H1 (cell line): ENCODE measurements around the gene AVPI1. TPM values are rescaled to one million over a fixed set of nuclear protein-coding genes. Genes with fewer than 3 reads are reported as not detected.

Source experiments
- CTCF ChIA-PET: fragments of 300-600 bp; sonication (Branson Sonifier 250); formaldehyde crosslinking; loops from one replicate; lab custom pipeline; 2021; ENCODE audit not compliant: partially characterized antibody; lab: Charles Lee
- POLR2A ChIA-PET: fragments of 300-600 bp; sonication (Branson Sonifier 250); formaldehyde crosslinking; loops from one replicate; lab custom pipeline; 2021; ENCODE audit warnings: inconsistent platforms; ENCODE audit not compliant: partially characterized antibody; lab: Charles Lee
- DNase-seq, 2 experiments: peaks; one replicate each; pipeline versions ENCODE4 v3.0.0 to v3.0.0-alpha.2; 2010 to 2022; ENCODE audit warnings: low spot score in 2 of 2, low read depth in 1 of 2, mixed read lengths in 1 of 2
- FAIRE-seq: peaks from 2 replicates; lab custom pipeline; 2011; peaks lifted over from hg19 to GRCh38; lab: Jason Lieb, UNC
- H2AFZ ChIP-seq: 2 replicates; pipeline ENCODE4 v1.8.1; 2012; ENCODE audit warnings: low read length, inconsistent platforms
- H2AK5ac ChIP-seq: 2 replicates; pipeline ENCODE4 v1.6.1; 2013; ENCODE audit warnings: low read depth, low read length
- H2BK120ac ChIP-seq: replicated peaks from 2 replicates; pipeline ENCODE3; 2013; ENCODE audit warnings: low read depth, low read length, inconsistent platforms
- H2BK12ac ChIP-seq: 2 replicates; pipeline ENCODE4 v1.6.1; 2013; ENCODE audit warnings: low read depth, low read length
- H2BK15ac ChIP-seq: 2 replicates; pipeline ENCODE4 v1.6.1; 2013; ENCODE audit warnings: low read length
- H2BK20ac ChIP-seq: 2 replicates; pipeline ENCODE4 v1.6.1; 2013; ENCODE audit warnings: low read length
- H2BK5ac ChIP-seq: 2 replicates; pipeline ENCODE4 v1.6.1; 2013; ENCODE audit warnings: low read depth, low read length
- H3K14ac ChIP-seq: 2 replicates; pipeline ENCODE4 v1.6.1; 2013; ENCODE audit warnings: inconsistent platforms; ENCODE audit not compliant: insufficient read length
- H3K18ac ChIP-seq: 2 replicates; pipeline ENCODE4 v1.6.1; 2013; ENCODE audit warnings: low read length; ENCODE audit errors: extremely low read depth
- H3K23ac ChIP-seq: 2 replicates; pipeline ENCODE4 v1.6.1; 2013; ENCODE audit warnings: inconsistent platforms; ENCODE audit not compliant: insufficient read length
- H3K23me2 ChIP-seq: 2 replicates; pipeline ENCODE4 v1.6.1; 2013; ENCODE audit warnings: low read depth, low read length
- H3K27ac ChIP-seq: 2 replicates; pipeline ENCODE4 v1.6.1; 2011; ENCODE audit warnings: low read depth, low read length, inconsistent platforms
- H3K27me3 ChIP-seq, 4 experiments: replicated peaks in 1 of 4; 1 replicate in 1 of 4; 2 replicates in 3 of 4; pipeline versions ENCODE4 v1.6.1 to v1.8.1; 2011 to 2013; ENCODE audit warnings: low read length in 3 of 4, mild to moderate bottlenecking in 3 of 4, inconsistent platforms in 2 of 4, mixed read lengths in 2 of 4, moderate library complexity in 1 of 4; ENCODE audit not compliant: control insufficient read depth in 3 of 4, insufficient read depth in 3 of 4; ENCODE audit errors: extremely low read depth in 1 of 4
- H3K36me3 ChIP-seq, 4 experiments: 2 replicates each; pipeline versions ENCODE4 v1.6.1 to v1.8.1; 2011 to 2013; ENCODE audit warnings: mild to moderate bottlenecking in 4 of 4, low read length in 3 of 4, moderate library complexity in 2 of 4, control low read depth in 1 of 4, inconsistent platforms in 1 of 4; ENCODE audit not compliant: insufficient read depth in 4 of 4, control insufficient read depth in 2 of 4
- H3K4ac ChIP-seq: replicated peaks from 2 replicates; pipeline ENCODE3; 2013; ENCODE audit warnings: low read length, low read depth, mixed read lengths, inconsistent platforms; ENCODE audit not compliant: insufficient read length
- H3K4me1 ChIP-seq, 4 experiments: replicated peaks in 1 of 4; 1 replicate in 1 of 4; 2 replicates in 3 of 4; pipeline versions ENCODE4 v1.6.1 to v1.8.1; 2011 to 2013; ENCODE audit warnings: low read length in 3 of 4, inconsistent platforms in 2 of 4, mixed read lengths in 1 of 4; ENCODE audit not compliant: insufficient read depth in 4 of 4, control insufficient read depth in 3 of 4
- H3K4me2 ChIP-seq, 2 experiments: 2 replicates each; pipeline versions ENCODE4 v1.6.1 to v1.8.1; 2011 to 2013; ENCODE audit warnings: low read depth in 2 of 2, low read length in 2 of 2, control low read depth in 1 of 2, inconsistent platforms in 1 of 2, mild to moderate bottlenecking in 1 of 2; ENCODE audit not compliant: insufficient read depth in 1 of 2
- H3K4me3 ChIP-seq, 4 experiments: fragments of 200-600, 300-600 bp in 1 of 4; sonication (generic), shearing (Covaris generic), sonication (Bioruptor Twin) in 1 of 4; 2 replicates each; pipeline versions ENCODE4 v1.5.1 to v1.8.1; 2011 to 2016; ENCODE audit warnings: low read length in 4 of 4, low read depth in 3 of 4, control low read depth in 2 of 4, inconsistent platforms in 2 of 4, mild to moderate bottlenecking in 2 of 4, mixed read lengths in 1 of 4, moderate library complexity in 1 of 4; ENCODE audit not compliant: insufficient read depth in 2 of 4; ENCODE audit errors: extremely low read depth in 1 of 4
- H3K56ac ChIP-seq: replicated peaks from 2 replicates; pipeline ENCODE3; 2013; ENCODE audit warnings: low read depth, mild to moderate bottlenecking, mixed read lengths, low read length, inconsistent platforms; ENCODE audit not compliant: insufficient read length
- H3K79me1 ChIP-seq: 2 replicates; pipeline ENCODE4 v1.6.1; 2013; ENCODE audit warnings: low read depth, low read length, control low read depth
- H3K79me2 ChIP-seq, 2 experiments: 2 replicates each; pipeline versions ENCODE4 v1.6.1 to v1.8.1; 2012 to 2013; ENCODE audit warnings: low read length in 2 of 2, mild to moderate bottlenecking in 2 of 2, inconsistent platforms in 1 of 2; ENCODE audit not compliant: insufficient read depth in 2 of 2, control insufficient read depth in 1 of 2
- H3K9ac ChIP-seq, 4 experiments: replicated peaks in 1 of 4; 1 replicate in 1 of 4; 2 replicates in 3 of 4; pipeline versions ENCODE4 v1.6.1 to v1.8.1; 2011 to 2013; ENCODE audit warnings: low read depth in 3 of 4, low read length in 3 of 4, control low read depth in 2 of 4, mild to moderate bottlenecking in 2 of 4, moderate library complexity in 2 of 4, inconsistent platforms in 1 of 4; ENCODE audit errors: extremely low read depth in 1 of 4
- H3K9me3 ChIP-seq, 2 experiments: 2 replicates each; pipeline versions ENCODE4 v1.6.1 to v1.8.1; 2012 to 2013; ENCODE audit warnings: mild to moderate bottlenecking in 2 of 2, moderate library complexity in 2 of 2, control low read depth in 1 of 2, inconsistent platforms in 1 of 2, low read depth in 1 of 2, low read length in 1 of 2, mixed read lengths in 1 of 2; ENCODE audit not compliant: insufficient read depth in 2 of 2
- H4K20me1 ChIP-seq, 2 experiments: replicated peaks in 1 of 2; 2 replicates each; pipeline versions ENCODE3 to v1.8.1; 2011 to 2013; ENCODE audit warnings: inconsistent platforms in 2 of 2, low read length in 2 of 2, mild to moderate bottlenecking in 1 of 2; ENCODE audit not compliant: insufficient read depth in 2 of 2, control insufficient read depth in 1 of 2
- H4K5ac ChIP-seq: 2 replicates; pipeline ENCODE4 v1.6.1; 2013; ENCODE audit warnings: low read length, low read depth, mixed read lengths, inconsistent platforms; ENCODE audit not compliant: insufficient read length
- H4K8ac ChIP-seq: 2 replicates; pipeline ENCODE4 v1.8.0; 2013; ENCODE audit warnings: mild to moderate bottlenecking, moderate library complexity, low read length, inconsistent platforms; ENCODE audit not compliant: insufficient read depth; ENCODE audit errors: extremely low read depth
- H4K91ac ChIP-seq: replicated peaks from 2 replicates; pipeline ENCODE3; 2013; ENCODE audit warnings: low read length, mixed read lengths, inconsistent platforms; ENCODE audit not compliant: insufficient read length
- CBX8 ChIP-seq: fragments of 300-800, 300-1000 bp; sonication (generic); IDR thresholded peaks from 2 replicates; pipeline ENCODE4 v1.7.1; 2016; ENCODE audit warnings: low read depth, low read length, borderline replicate concordance
- EZH2 ChIP-seq: fragments of 200-600 bp; sonication (generic); IDR thresholded peaks from 2 replicates; pipeline ENCODE4 v1.7.1; 2012; ENCODE audit warnings: low read depth, mild to moderate bottlenecking, moderate library complexity, low read length, inconsistent platforms; ENCODE audit not compliant: severe bottlenecking
- SIX5 ChIP-seq: IDR thresholded peaks from 2 replicates; pipeline ENCODE4 v1.6.1; 2011; ENCODE audit warnings: mild to moderate bottlenecking, low read depth, low read length
- WGBS, 2 experiments: shearing (Covaris generic) in 1 of 2; methylation state at CpG; one replicate each; pipeline versions ENCODE4 v1.1.6 to v1.1.7; 2013 to 2015; ENCODE audit warnings: low lambda C conversion rate in 2 of 2, mixed read lengths in 2 of 2, inconsistent platforms in 1 of 2, low coverage in 1 of 2, missing lambda C conversion rate in 1 of 2; ENCODE audit not compliant: insufficient replicate concordance in 2 of 2, insufficient coverage in 1 of 2, insufficient read length in 1 of 2; ENCODE audit errors: extremely low coverage in 1 of 2, missing lambda C conversion rate in 1 of 2; 5-methylcytosine and 5-hydroxymethylcytosine counted together
- polyA plus RNA-seq, 7 experiments: library from polyadenylated mRNA; depleted of rRNA in 3 of 7; stranded (reverse) in 5 of 7; unstranded in 2 of 7; fragments of >200 nt in 5 of 7; fragments of 200-250 nt in 2 of 7; gene quantifications; 1 replicate in 5 of 7; 2 replicates in 1 of 7; 4 replicates in 1 of 7; pipeline versions ENCODE4 v1.2.1 to v1.2.3, GENCODE V29; 2011 to 2013; ENCODE audit warnings: missing spikeins in 2 of 7, mixed read lengths in 2 of 7
- total RNA-seq: library from RNA; stranded (reverse); fragmentation: NEBNext Ultra II Directional; extraction: Animal tissue kit (Norgen Biotek cat#: 25700); gene quantifications from 2 replicates; pipeline ENCODE4 v1.2.1, GENCODE V29; 2021
- TF ChIP-seq, protein P1 (sequence below), 3 experiments: IDR thresholded peaks; 1 replicate in 2 of 3; 2 replicates in 1 of 3; pipeline versions ENCODE4 v1.5.1 to v1.6.1; 2011; ENCODE audit warnings: low read length in 3 of 3, mild to moderate bottlenecking in 3 of 3, inconsistent platforms in 2 of 3, low read depth in 1 of 3, moderate library complexity in 1 of 3; ENCODE audit not compliant: insufficient read depth in 1 of 3; ENCODE audit errors: control extremely low read depth in 1 of 3

Gene AVPI1
- total and polyA plus RNA-seq, 2 of the 8 experiments (the other 6 are each of a cell fraction or from before 2014, with no cell fraction given), result 9.0 to 13.5 TPM

GRCh38 chr10:97683556-97684367 lies 3.3 kb downstream of the AVPI1 start:
- H3K9me3 ChIP-seq, result no peaks in the 10 kb centered on the region
- H3K56ac ChIP-seq, result no peak overlapping the region
- no peak for FAIRE-seq
- H2BK15ac ChIP-seq, result no peak overlapping the region; the same call in 1 of the 2 replicates
- ChIA-PET CTCF (interaction anchor here (0.7 to 4.0 kb wide), 18 partner anchors 9 to 357 kb away, joined by 3 to 30 read pairs (median 4); no protein-coding TSS in a partner anchor), POLR2A (interaction anchor here (0.6 to 2.0 kb wide), 11 partner anchors 10 to 249 kb away, joined by 3 to 12 read pairs (median 3); partner anchors contain the start of genes MARVELD1 and ZFYVE27)
- H3K9ac ChIP-seq, result peak overlapping the region in 3 of 4 experiments; percentile 24 to 39 (median 25); a peak in 2 of 7 replicates
- H2BK20ac ChIP-seq, result no peak overlapping the region
- H4K91ac ChIP-seq, result no peak overlapping the region
- no peak overlapping the region for H3K4me3 ChIP-seq
- peaks cover 0 to 16% (median 5%) of the 10 kb centered on the region in 4 experiments; a peak in 4 of 7 replicates for H3K4me1 ChIP-seq
- WGBS, 2 experiments, result 68% methylated on average over 9 of the region's 9 CpGs; no CpG with 5 or more reads in 1 of the 2 experiments
- peaks cover 7% of the 10 kb centered on the region; the same call in 1 of the 2 replicates for H3K23me2 ChIP-seq
- no peak overlapping the region for H2AK5ac ChIP-seq
- H3K79me2 ChIP-seq, result peaks cover 0 to 11% of the 10 kb centered on the region in 2 experiments; a peak in 1 of 4 replicates
- H4K8ac ChIP-seq, result no peak overlapping the region
- no peak for DNase-seq
- H3K18ac ChIP-seq, result no peak overlapping the region
- H3K79me1 ChIP-seq, result no peaks in the 10 kb centered on the region
- no peak overlapping the region for H3K27ac ChIP-seq
- no peak overlapping the region for H3K23ac ChIP-seq
- no peak overlapping the region for H3K14ac ChIP-seq
- peak overlapping the region in 1 of 2 experiments; percentile 1; a peak in 1 of 4 replicates for H3K4me2 ChIP-seq
- no peak overlapping the region for H2BK120ac ChIP-seq
- H2BK12ac ChIP-seq, result no peak overlapping the region
- H3K4ac ChIP-seq, result no peak overlapping the region
- no peak overlapping the region for H2BK5ac ChIP-seq
- H2AFZ ChIP-seq, result no peak overlapping the region
- H4K20me1 ChIP-seq, result peaks cover 0 to 2% of the 10 kb centered on the region in 2 experiments
- H4K5ac ChIP-seq, result no peak overlapping the region
- TF ChIP-seq, protein P1, sequence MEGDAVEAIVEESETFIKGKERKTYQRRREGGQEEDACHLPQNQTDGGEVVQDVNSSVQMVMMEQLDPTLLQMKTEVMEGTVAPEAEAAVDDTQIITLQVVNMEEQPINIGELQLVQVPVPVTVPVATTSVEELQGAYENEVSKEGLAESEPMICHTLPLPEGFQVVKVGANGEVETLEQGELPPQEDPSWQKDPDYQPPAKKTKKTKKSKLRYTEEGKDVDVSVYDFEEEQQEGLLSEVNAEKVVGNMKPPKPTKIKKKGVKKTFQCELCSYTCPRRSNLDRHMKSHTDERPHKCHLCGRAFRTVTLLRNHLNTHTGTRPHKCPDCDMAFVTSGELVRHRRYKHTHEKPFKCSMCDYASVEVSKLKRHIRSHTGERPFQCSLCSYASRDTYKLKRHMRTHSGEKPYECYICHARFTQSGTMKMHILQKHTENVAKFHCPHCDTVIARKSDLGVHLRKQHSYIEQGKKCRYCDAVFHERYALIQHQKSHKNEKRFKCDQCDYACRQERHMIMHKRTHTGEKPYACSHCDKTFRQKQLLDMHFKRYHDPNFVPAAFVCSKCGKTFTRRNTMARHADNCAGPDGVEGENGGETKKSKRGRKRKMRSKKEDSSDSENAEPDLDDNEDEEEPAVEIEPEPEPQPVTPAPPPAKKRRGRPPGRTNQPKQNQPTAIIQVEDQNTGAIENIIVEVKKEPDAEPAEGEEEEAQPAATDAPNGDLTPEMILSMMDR (IDR thresholded peaks at IDR 0.05; ENCODE audit: control extremely low read depth in 1 of 3, insufficient read depth in 1 of 3, low read depth in 1 of 3, low read length in 3 of 3), result peak in 1 of 3 experiments; percentile 1; a peak in 1 of 4 replicates
- no peak for TF ChIP-seq SIX5
- no peak for TF ChIP-seq CBX8
- no peak for TF ChIP-seq EZH2
- no peaks in the 10 kb centered on the region for H3K36me3 ChIP-seq
- H3K27me3 ChIP-seq, result peaks cover 0 to 7% (median 0%) of the 10 kb centered on the region in 4 experiments; a peak in 2 of 7 replicates
